ENCODE results near the gene SKA1. TPM values are rescaled to one million over a fixed set of nuclear protein-coding genes. Genes with fewer than 3 reads are reported as not detected.

The SKA1 gene
- total RNA-seq, 1 donor from 2014 or later = 2.0 TPM

DNA sequence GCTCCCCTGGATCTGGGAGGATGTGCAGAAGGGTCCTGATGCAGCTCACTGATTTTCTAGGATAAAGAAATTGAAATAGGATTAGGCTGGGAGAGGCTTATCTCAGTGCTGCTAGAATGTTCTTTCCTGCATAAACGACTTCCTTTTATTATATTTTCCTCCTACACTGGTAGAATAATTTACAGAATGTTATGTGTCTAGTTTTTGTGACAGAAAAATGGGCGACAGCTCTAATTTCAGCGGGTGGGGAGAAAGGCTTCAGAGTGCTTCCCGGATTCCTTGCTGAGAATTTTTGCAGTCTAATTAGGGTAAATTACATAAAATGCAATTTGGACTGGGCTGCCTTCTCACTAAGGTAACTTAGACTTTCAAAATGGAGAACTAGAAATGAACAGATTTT, 66.2 kb downstream of the SKA1 start:
- Mint-ChIP-seq H3K27me3 (ENCODE audit: unreplicated experiment) (peaks cover 3% of the 10 kb centered on the region), H3K4me3 (ENCODE audit: unreplicated experiment) (no peak overlapping the region), H3K27ac (ENCODE audit: unreplicated experiment) (no peak overlapping the region), H3K4me1 (ENCODE audit: low read depth, unreplicated experiment) (no peaks in the 10 kb centered on the region), H3K9me3 (ENCODE audit: unreplicated experiment) (peaks cover 2% of the 10 kb centered on the region), H3K36me3 (ENCODE audit: unreplicated experiment) (peaks cover 6% of the 10 kb centered on the region)
- no peak for DNase-seq
- TF ChIP-seq, protein P1, sequence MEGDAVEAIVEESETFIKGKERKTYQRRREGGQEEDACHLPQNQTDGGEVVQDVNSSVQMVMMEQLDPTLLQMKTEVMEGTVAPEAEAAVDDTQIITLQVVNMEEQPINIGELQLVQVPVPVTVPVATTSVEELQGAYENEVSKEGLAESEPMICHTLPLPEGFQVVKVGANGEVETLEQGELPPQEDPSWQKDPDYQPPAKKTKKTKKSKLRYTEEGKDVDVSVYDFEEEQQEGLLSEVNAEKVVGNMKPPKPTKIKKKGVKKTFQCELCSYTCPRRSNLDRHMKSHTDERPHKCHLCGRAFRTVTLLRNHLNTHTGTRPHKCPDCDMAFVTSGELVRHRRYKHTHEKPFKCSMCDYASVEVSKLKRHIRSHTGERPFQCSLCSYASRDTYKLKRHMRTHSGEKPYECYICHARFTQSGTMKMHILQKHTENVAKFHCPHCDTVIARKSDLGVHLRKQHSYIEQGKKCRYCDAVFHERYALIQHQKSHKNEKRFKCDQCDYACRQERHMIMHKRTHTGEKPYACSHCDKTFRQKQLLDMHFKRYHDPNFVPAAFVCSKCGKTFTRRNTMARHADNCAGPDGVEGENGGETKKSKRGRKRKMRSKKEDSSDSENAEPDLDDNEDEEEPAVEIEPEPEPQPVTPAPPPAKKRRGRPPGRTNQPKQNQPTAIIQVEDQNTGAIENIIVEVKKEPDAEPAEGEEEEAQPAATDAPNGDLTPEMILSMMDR (IDR thresholded peaks at IDR 0.05; ENCODE audit: partially characterized antibody, unreplicated experiment) = no peak

DNA sequence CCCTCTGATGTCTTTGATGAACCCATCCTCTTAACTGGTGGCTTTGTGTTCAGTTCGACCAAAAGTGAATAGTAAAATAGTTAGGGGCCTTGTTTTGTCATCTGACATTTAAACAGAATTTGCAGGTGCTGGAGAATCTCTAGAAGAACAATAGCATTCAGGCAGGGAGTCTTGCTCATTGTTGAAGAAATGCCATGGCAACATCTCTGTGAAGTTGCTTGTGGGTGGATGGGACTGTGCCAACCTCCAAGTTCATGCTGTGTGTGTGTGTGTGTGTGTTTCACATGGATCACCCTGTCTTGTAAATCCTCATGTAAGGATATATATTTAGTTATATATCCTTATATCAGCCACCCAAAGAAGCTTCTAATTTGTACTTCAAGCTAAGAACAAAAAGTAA, 66.7 kb downstream of the SKA1 start:
- Mint-ChIP-seq H3K27ac (ENCODE audit: unreplicated experiment) (no peak overlapping the region), H3K36me3 (ENCODE audit: unreplicated experiment) (peaks cover 6% of the 10 kb centered on the region), H3K4me1 (ENCODE audit: low read depth, unreplicated experiment) (no peaks in the 10 kb centered on the region), H3K9me3 (ENCODE audit: unreplicated experiment) (peaks cover 5% of the 10 kb centered on the region), H3K27me3 (ENCODE audit: unreplicated experiment) (peaks cover under 1% of the 10 kb centered on the region), H3K4me3 (ENCODE audit: unreplicated experiment) (no peak overlapping the region)
- TF ChIP-seq, protein P1 (IDR thresholded peaks at IDR 0.05; ENCODE audit: partially characterized antibody, unreplicated experiment) = no peak
- DNase-seq = no peak

Other genes with a start within 250 kb of the SKA1 start
- 2.7 TPM for gene MYO5B, start 179.9 kb upstream of the SKA1 start, total RNA-seq (ENCODE audit: unreplicated experiment)
- 0.22 TPM for gene CFAP53, start 108.6 kb upstream of the SKA1 start, total RNA-seq (ENCODE audit: unreplicated experiment)
- 91.0 TPM for gene MBD1, start 93.5 kb upstream of the SKA1 start, total RNA-seq (ENCODE audit: unreplicated experiment)
- 66.3 TPM for gene CXXC1, start 87.4 kb upstream of the SKA1 start, total RNA-seq (ENCODE audit: unreplicated experiment)
- 13.1 TPM for gene MAPK4, start 185.0 kb downstream of the SKA1 start, total RNA-seq (ENCODE audit: unreplicated experiment)